ENCODE results near the gene FNDC3B.

Gene FNDC3B

GRCh38 chr3:172167892-172168648 lies 128.7 kb downstream of the FNDC3B start:
- DNase-seq (ENCODE audit: low read depth in 2 of 2): peak in 1 of 2 experiments; percentile 22

GRCh38 chr3:172170073-172170709 lies 130.8 kb downstream of the FNDC3B start:
- DNase-seq (ENCODE audit: low read depth in 2 of 2): no peak

- DNase-seq (ENCODE audit: low read depth in 2 of 2): no peak
These were observed 131.5 kb downstream of the FNDC3B start for GRCh38 chr3:172170841-172171240.

GRCh38 chr3:172171396-172172075 lies 132.2 kb downstream of the FNDC3B start:
- DNase-seq (ENCODE audit: low read depth in 2 of 2): no peak

DNA sequence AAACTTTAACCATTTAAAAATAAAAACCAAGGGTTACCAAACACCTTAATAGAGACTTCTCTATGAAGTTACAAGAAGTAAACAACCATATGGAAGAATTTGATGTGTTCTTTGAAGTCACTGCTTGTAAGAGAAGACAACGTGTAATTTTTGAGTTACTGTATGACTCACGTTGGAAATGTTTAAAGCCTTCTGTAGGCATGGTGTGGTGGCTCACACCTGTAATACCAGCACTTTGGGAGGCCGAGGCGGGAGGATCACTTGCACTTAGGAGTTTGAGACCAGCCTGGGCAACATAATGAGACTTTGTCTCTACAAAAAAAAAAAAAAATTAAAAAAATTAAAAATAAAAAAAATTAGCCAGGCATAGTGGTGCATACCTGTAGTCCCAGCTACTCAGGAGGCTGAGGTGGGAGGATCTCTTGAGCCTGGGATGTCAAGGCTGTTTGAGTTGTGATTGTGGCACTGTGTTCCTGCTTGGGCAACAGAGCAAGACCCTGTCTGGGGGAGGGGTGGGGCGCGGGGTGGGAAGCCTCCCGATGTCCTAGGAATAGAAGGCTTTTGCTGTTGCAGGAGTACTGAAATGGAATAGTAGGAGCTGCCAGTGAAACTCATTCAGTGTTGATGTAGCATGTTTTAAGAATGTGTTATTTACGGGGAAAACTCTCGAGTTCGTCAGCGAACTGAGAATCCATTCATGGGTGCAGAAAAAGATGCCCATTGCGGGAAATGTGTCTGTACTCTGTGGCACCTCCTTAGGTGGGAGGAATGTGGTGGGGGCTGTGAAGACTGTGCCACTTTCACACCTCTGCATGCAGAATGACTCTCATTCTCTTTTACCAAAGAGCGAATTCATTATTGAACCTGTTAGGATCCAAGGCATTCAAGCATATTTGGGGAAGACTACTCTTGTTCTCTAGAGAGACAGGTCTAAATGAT lies 134.2 kb downstream of the FNDC3B start:
- no peak for DNase-seq (ENCODE audit: low read depth in 2 of 2)

- DNase-seq (ENCODE audit: low read depth in 2 of 2): no peak
These were observed 135.3 kb downstream of the FNDC3B start for GRCh38 chr3:172174513-172175253.

DNA sequence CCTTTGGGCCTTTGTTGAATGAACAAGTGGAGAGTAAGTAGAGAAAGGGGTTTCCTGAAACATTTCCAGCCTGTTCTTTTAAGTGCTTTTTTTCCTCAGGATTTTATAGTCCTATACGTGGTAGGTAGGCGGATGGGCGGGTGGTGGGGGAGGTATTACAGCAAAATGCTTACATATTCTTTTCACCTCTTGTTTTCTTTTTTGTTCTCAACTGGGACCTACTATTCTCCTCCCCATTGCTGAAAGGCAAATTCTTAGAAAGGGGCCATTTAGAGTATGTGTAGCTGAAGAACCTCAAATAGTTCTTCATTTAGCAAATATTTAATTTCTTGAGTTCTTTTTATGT lies 135.8 kb downstream of the FNDC3B start:
- DNase-seq (ENCODE audit: low read depth in 2 of 2): no peak

DNA sequence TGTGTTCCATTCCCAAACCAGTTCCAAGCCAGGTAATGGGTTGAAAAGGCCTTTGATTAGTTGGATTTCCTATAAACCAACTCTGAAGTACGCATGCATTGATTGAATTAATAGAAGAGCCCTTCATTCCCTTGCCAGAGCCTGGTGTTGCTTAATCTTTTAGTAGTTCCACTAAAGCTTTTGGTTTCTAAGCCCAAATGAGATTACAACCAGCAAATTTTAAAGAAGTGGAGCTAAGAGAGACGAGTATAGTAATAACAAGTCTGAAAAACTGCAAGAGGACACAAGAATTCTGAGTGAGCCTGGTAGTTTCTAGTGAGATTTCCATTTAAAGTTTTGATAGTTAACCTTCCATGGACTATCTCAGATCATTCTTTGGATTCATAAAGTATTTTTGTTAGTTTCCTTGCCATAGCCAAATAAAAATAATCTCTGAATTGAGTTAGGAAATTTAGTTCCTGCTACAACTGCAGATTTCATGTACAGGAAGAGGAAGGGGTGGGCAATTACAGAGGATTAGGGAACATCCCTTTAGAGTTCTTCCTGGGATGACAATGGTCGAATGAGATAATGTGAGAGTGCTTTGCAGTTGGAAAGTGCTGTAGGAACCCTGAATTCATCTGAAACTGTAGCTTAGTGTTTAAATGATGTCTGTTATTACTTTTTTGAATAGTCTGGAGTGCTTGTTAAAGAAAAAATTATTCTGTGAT lies 136.8 kb downstream of the FNDC3B start:
- DNase-seq (ENCODE audit: low read depth in 2 of 2): no peak

GRCh38 chr3:172177046-172177445 lies 137.7 kb downstream of the FNDC3B start:
- DNase-seq (ENCODE audit: low read depth in 2 of 2): peak; percentile 50 to 56

DNA sequence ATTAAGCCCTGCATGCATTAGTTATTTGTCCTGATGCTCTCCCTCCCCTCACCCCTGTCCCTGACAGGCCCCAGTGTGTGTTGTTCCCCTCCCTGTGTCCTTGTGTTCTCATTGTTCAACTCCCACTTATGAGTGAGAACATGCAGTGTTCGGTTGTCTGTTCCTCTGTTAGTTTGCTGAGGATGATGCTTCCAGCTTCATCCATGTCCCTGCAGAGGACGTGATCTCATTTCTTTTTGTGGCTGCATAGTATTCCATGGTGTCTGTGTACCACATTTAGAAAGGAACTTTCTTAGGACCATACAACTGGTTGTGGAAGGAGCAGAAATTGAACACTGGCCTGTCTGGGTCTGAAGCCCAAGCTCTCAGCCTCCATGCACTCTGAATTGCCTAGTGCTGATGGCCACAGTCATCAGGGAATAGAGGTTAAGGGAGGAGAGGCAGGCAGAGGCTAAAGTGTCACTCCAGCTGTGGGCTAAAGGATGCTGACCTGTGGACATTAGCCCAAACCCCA lies 138.5 kb downstream of the FNDC3B start:
- DNase-seq (ENCODE audit: low read depth in 2 of 2): no peak

DNA sequence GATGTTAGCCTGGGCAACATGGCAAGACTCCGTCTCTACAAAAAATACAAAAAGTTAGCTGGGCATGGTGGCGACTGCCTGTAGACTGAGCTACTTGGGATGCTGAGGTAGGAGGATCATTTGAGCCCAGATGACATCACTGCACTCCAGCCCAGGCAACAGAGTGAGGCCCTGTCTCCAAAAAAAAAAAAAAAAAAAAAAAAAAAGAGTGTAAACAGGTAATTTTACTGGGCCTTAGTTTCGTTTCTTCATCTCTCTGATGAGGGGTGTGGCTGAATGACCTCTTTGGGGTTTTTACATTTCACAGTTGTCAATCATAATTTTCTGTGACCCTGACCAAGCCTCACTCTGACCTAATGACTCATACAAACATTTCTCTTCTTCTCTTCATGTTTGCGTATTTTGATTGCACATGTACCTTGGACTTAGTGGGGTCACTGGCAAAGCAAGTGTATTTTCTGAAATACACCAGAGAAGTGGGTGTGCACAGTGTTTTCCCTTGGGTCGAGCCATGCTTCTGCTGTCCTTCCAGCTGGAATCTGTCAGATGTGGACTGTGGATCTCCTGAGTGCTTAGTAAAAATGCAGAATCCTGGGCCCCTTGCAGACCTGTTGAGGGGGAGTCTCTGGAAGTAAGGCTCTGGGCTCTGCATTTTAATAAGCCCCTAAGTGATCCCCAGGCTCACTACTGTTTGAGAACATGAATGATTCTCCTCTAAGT lies 140.5 kb downstream of the FNDC3B start:
- DNase-seq (ENCODE audit: low read depth in 2 of 2): no peak

- no peak for DNase-seq (ENCODE audit: low read depth in 2 of 2)
These were observed 141.1 kb downstream of the FNDC3B start for GRCh38 chr3:172180473-172180872.

- DNase-seq (ENCODE audit: low read depth in 2 of 2): no peak
These were observed 142.7 kb downstream of the FNDC3B start for GRCh38 chr3:172181932-172182586.

- no peak for DNase-seq (ENCODE audit: low read depth in 2 of 2)
These were observed 143.4 kb downstream of the FNDC3B start for GRCh38 chr3:172182797-172183196.

DNA sequence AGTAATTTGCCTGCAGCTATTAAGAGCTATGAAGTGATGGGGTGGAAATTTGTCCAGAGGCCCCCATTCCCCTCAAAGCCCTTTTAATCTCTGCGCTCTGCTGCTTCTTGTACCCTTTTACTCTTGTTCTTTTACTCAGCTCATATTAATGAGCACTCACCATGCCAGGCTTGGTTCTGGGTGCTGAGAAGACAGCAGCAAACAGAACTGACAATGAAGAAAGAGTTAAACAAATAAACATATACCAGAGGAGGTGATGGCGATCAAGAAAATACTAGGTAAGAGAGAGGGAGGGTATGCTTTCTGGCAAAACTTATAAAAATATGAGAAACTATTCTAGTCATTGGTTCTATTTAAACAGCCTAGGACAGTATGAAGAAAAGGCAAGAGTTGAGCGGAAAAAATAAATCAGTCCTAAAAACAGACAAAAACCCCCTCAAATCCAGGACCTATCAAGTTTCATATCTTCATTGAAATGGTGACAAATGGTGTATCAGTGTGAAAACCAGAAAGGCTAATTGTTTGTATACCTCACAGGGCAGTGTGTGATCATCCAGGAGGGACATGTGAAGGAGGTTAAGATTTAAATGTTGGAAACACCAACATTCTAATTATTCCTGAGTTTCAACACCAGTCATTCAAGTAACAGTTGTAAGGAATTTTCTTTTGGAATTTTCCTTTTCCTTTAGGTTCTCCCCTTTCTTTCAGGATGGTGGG lies 144.9 kb downstream of the FNDC3B start:
- no peak for DNase-seq (ENCODE audit: low read depth in 2 of 2)

GRCh38 chr3:172185907-172186306 lies 146.5 kb downstream of the FNDC3B start:
- DNase-seq (ENCODE audit: low read depth in 2 of 2): no peak

DNA sequence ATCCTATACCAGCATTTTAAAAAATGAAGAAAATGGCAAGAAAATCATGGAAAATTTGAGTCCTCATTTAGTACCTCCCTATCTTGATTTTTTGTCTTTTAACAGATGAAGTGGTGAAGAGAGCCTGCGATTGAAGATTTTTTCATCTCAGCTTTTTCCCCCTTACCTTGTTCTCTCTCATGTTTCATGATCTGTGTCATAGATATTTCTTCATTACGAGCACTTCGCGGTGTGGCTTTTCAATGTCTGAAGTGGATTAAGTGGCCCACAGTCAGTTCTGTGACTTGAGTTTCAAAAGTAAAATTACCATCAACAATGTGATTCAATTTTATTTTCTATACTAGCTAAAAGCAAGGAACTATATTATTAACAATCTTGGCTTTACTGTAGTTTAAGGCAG lies 147.2 kb downstream of the FNDC3B start:
- no peak for DNase-seq (ENCODE audit: low read depth in 2 of 2)

- DNase-seq (ENCODE audit: low read depth in 2 of 2): no peak
These were observed 148.1 kb downstream of the FNDC3B start for GRCh38 chr3:172187511-172187910.

Measured in fibroblast of skin of left quadriceps (primary cell).